Measurements from ENCODE around the gene POTEB3.
"Not testable (repeated sequence)": the region's sequence is repeated elsewhere in the genome, so short reads cannot be mapped to it uniquely, and the experiment has no call there.

POTEB3 gene

DNA sequence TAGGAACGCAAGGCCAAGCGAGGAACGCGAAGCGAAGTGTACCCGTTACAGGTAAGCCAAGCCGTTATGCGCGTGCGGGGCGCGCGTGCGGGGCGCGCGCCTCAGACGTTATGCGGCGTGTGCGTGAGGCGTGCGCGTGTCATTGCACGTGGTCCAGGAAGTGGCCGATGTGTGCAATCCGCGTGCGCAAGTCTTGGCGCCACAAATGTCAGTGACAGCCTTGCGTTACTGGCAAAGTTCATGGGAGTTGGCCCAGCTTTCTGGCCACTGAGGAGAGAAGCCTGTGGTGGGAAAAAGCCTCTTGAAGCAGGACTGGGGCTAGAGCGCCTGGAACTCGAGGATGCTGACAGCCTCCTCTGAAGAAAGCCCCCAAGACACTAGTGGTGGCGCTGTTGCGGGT lies at the start of gene POTEB3:
POTEB3 (minus strand) TSS at position 101 of the 400 bp plus-strand sequence. CDS start 488 bp downstream, outside the sequence.
- DNase-seq = not testable (repeated sequence)

DNA sequence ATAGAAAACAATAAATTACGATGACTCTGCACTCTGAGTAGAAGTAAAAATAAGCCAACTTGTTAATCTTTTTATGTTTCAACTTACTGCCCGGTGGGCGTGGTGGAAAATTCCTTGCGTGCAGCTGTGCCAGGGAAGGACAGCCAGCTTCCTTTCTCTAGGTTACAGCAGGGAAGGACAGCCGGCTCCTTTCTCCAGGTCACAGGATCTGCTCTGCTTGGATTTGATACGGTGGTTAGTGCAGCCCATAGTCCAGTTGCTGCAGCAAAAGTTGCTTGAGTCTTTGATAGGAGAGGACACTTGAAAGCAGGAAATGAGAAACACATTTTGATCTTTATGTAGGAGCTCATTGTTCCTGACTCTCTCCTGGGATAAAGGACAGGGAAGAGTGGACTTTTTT lies 13.4 kb upstream of the POTEB3 start:
- not testable (repeated sequence) for DNase-seq

DNA sequence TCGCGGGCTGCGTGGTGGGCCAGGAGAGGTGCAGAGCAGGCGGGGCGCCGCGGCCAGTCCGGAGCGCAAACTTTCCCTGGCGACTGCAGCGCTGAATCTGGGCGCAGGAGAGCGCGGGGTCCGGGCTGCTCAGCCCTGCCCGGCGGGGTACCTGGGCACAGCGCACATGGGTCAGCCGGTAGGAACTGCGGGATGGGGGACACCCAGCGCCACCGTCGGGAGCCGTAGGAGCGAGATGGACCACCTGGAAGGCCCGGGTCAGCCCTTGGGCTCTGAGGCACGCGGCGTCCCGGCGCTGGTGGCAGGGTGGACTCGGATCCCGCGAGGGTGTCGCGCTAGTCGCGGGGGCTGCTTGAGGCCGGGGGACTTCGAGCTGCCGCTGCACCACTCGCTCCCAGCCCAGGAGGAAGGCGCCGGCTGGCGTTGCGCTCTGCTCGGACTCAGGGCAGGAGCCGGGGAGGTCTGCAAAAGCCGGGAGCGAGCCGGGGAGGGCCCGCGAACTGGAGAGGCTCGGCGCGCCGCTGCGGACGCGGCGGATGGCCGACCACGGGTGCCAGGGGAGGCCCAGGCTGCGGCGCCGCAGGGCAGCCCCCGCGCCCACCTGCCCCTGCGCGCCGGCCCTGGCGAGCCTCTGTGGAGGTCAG lies 11.7 kb upstream of the POTEB3 start:
- DNase-seq = not testable (repeated sequence)

DNA sequence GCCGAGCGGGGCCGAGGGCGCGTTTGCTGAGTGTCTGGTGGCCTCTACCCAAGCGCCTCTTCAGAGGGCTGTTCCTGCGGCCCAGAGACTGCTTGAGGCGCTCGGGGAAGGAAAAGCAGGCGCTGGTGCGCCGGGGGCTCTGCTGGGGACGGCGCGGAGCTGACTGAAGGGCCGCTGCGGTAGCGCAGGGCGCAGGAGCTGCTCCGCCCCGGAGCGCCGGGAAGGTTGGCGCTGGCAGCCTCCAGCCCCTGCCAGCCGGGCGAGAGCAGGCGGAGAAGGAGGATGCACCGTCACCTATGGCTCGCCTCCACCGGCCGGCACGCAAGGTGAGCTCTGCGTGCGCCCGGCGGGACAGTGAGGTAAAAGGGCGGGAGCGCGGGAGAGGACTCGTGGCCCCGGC lies 11.2 kb upstream of the POTEB3 start:
- DNase-seq = not testable (repeated sequence)

DNA sequence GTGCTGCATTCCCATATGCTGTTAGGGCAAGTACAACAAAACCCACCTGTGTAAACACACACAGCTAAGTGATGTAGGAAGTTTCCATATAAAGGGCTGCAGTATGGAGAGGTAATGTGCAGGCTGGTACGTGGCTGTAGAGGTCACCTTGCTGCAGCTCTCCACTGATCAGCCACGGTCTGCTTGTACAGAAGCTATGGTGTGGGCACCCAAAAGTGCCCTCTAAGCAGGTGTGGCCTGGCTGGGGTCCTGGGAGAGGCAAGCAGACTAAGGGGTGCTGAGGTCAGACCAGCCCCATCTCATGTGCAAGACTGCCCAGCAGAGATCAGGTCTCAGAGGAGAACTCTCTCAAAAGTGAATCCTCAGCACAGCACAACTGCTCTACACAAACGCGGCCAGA lies 32.9 kb downstream of the POTEB3 start:
- not testable (repeated sequence) for DNase-seq

DNA sequence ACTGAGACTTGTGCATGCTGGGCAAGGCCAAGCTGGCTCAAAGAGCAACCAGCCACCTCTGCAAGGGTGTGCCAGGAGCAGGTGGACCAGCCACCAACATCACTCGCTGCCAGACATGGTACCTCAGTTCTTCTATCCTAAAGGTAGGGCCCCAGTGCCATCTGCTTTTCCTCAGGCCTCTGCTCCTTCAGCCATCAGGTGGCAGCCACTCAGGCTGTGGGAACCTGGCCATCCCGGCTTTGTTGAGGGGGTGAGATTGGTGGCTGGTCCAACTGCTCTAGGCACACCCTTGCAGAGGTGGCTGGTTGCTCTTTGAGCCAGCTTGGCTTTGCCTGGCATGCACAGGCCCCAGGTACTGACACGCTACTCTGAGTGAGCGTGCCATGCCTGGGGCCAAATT lies 38.8 kb downstream of the POTEB3 start:
- DNase-seq = not testable (repeated sequence)

DNA sequence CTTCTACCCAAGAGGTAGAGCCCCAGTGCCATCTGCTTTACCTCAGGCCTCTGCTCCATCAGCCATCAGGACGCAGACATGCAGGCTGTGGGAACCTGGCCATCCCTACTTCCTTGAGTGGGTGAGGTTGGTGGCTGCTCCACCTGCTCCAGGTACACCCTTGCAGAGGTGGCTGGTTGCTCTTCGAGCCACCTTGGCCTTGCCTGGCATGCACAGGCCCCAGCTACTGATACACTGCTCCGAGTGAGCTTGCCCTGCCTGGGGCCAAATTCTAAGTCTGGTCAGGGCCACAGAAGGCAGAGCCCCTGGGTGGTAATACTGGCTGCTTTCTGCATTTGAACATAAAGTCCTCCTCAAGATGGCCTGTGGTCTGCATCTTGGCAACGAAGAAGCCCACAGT lies 41.2 kb downstream of the POTEB3 start:
- not testable (repeated sequence) for DNase-seq

DNA sequence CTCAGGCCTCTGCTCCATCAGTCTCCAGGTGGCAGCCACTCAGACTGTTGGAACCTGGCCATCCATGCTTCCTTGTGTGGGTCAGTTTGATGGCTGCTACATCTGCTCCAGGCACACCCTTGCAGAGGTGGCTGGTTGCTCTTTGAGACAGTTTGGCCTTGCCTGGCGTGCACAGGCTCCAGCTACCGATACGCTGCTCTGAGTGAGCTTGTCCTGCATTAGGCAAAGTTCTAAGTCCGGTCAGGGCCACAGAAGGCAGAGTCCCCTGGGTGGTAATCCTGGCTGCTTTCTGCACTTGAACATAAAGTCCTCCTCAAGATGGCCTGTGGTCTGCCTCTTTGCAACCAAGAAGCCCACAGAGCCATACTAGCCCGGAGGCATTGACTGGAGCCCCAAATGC lies 41.8 kb downstream of the POTEB3 start:
- not testable (repeated sequence) for DNase-seq

DNA sequence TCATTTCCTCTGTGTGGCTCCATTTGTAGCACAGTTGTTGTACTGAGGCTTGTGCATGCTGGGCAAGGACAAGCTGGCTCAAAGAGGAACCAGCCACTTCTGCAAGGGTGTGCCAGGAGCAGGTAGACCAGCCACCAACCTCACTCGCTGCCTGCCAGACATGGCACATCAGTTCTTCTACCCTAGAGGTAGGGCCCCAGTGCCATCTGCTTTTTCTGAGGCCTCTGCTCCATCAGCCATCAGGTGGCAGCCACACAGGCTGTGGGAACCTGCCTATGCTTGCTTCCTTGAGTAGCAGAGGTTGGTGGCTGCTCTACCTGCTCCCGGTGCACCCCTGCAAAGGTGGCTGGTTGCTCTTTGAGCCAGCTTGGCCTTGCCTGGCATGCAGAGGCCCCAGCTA lies 42.6 kb downstream of the POTEB3 start:
- not testable (repeated sequence) for DNase-seq

DNA sequence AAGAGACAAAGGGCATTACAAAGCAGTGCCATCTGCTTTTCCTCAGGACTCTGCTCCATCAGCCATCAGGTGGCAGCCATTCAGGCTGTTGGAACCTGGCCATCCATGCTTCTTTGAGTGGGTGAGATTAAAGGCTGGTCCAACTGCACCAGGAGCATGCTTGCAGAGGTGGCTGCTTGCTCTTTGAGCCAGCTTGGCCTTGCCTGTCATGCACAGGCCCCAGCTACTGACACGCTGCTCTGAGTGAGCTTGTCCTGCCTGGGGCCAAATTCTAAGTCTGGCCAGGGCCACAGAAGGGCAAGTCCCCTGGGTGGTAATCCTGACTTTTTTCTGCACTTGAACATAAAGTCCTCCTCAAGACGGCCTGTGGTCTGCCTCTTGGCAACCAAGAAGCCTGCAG lies 43.1 kb downstream of the POTEB3 start:
- DNase-seq = not testable (repeated sequence)

DNA sequence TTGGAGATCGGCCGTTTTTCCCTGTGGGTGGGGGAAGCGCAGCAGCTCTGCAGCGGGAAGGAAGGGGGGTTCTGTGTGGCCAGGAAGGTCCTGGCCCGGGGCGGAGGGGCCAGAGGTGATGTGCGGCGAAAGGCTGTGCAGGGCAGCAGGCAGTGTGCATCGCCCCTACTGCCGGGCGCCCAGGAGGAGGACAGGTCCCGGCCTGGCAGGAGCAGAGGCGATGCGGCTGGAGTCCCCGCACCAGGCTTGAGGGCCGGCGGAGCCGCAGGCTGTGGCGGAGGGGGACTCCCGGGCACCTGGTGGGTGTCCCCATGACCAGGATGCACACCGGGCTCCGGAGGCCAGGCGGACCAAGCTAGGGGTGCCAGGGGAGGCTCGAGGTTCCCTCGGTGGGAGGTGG lies 54.3 kb downstream of the POTEB3 start:
- DNase-seq = not testable (repeated sequence)

DNA sequence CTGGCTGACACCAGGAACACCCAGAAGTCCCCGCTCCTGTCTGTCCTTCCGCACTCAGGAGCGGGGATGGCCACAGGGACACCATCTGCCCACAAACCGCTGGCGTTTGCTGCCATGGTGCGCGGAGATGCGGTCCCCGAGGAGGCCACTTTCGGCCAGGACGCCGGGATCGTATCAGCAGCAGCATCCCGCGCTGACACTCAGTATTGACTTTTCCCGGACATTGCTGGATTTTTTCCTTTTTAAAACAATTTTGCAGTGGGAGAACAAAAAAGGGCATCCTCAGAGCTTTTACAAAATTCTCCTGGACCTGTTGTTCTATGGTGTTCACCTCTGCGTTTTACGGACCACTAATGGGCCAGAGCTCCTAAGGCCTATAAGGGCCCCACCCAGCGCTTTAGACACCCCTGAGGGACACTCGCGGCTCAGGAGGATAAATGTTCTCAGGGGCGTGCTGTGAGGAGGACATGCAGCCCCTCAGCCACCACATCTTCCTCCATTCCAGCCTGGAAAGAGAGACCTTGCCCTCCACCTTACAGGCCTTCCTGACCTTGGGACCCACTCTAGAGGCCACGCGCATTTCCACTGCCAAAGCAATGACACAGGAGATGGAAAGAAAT lies 56.3 kb downstream of the POTEB3 start:
- not testable (repeated sequence) for DNase-seq

DNA sequence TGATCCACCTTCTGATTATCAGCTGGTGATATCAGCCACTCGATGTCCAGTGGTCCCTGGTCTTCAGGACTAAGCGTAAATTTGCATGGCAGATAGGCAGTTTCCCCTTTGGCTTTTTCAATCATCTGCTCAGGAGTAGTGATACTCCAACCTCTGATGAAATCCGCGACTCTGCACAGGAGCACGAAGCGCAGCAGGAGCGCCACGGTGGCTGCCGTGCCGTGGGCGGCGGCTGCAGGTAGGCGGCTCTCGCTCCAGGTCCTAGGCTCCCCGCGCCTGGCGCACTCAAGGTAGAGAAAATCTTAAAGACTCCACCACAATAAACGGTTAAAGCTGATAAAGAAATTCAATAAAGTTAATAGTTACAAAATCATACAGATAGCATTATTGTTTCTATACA lies 66.6 kb downstream of the POTEB3 start:
- DNase-seq = not testable (repeated sequence)

DNA sequence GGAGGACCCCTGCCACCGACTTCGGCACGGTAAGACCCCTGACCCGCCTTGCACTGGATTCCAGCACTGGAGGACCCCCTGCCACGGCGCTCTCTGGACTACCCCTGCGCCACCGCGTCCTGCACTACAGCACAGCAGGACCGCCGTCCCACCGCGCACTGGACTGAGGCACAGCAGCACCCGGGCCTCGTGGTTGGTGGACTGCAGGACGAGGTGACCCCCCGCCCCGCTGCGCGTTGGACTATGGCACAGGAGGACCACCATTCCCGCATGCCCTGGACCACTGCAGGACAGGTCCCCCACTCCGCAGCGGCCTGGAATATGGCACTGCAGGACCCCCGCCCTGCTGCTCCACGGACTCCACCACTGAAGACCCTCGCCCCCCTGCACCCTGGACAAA lies 71.1 kb downstream of the POTEB3 start:
- not testable (repeated sequence) for DNase-seq

DNA sequence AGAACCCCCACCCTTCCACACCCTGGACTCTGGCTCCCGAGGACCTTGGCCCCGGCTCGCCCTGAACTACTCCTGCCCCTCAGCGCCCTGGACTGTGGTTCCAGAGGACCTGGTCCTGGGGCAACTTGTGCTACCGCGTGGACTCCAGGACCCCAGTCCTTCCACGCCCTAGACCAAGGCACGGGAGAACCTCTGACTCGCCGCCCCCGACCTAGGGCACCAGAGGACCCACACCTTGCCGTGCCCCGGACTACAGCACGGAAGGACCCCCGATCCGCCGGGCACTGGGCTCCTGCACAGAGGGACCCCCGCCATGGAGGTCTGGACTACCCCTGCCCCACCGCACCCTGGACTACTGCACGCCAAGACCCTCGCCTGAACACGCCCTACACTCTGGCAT lies 71.7 kb downstream of the POTEB3 start:
- DNase-seq = not testable (repeated sequence)
